Raji (cell line): Measurements from ENCODE around the gene SH3BP2.
A peak's percentile ranks its signal among the peaks of the same experiment; 100 is the strongest.

ENCODE experiments used
- POLR2A ChIP-seq: IDR thresholded peaks from 2 replicates; pipeline ENCODE4 v1.6.1; 2011; ENCODE audit warnings: low read depth, low read length, control low read depth; ENCODE audit not compliant: insufficient read depth

Gene SH3BP2

DNA sequence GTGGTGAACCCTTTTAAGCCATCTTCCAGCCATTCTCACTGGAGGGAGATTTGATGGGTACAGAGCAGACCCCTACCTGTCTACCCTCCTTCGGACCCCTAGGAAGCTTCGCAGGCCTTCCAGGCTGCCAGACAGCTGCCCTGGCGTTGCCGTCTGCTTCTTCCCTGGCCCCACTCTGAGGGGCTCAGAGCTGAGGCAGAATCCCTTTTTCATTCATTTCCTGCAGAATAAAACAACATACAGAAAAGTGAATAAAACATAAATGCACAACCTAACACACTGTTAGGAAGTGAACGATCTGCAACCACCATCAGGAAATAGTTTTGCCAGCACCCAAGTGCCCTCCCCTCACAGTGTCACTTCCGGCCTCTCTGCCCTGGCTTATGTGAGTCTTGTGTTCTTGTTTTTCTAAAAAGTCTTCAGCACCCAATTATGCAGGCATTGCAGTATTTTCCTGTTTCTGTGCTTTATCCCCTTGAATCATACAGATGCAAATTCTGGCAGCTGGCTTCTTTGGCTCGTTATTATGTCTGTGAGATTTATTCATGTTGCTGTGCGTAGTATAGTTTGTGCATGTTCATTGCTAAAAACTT, 45.1 kb downstream of the SH3BP2 start:
- peak; percentile 52 for TF ChIP-seq POLR2A

DNA sequence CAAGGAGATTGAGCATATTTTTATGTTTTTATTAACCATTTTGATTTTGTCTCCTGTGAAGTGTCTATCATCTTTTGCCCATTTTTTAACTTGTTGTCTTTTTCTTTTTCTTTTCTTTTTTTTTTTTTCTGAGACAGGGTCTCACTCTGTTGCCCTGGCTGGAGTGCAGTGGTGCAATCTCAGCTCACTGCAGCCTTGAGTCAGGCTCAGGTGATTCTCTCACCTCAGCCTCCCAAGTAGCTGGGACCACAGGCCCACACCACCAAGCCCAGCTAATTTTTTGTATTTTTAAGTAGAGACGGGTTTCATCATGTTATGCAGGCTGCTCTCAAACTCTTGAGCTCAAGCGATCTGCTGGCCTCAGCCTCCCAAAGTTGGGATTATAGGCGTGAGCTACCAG, 46.2 kb downstream of the SH3BP2 start:
- no peak for TF ChIP-seq POLR2A

DNA sequence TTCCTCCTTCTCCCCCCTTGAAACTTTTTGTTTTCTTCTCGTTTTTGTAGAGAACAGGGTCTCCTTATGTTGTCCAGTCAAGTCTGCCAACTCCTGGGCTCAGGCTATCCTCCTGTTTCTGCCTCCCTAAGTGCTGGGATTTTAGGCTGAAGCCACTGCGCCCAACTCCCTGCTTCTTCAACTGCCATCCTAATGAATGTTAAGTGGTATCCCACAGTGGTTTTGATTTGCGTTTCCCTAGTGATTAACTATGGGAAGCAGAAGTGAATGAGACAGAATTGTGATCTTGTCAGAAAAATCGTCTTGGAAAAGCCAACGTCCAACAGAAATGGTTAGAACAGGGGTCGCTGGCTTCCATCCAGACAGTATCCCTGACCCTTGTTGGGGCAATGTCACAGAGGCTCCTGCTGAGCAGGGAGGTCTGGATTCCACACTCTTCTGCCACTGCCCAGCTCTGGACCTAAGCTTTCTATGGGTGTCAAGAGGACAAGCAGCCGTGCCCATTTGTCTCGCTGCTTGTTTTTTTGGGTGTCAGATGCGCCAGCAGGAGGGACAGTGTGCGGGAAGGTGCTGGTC, 49.9 kb downstream of the SH3BP2 start:
- TF ChIP-seq POLR2A, result no peak

DNA sequence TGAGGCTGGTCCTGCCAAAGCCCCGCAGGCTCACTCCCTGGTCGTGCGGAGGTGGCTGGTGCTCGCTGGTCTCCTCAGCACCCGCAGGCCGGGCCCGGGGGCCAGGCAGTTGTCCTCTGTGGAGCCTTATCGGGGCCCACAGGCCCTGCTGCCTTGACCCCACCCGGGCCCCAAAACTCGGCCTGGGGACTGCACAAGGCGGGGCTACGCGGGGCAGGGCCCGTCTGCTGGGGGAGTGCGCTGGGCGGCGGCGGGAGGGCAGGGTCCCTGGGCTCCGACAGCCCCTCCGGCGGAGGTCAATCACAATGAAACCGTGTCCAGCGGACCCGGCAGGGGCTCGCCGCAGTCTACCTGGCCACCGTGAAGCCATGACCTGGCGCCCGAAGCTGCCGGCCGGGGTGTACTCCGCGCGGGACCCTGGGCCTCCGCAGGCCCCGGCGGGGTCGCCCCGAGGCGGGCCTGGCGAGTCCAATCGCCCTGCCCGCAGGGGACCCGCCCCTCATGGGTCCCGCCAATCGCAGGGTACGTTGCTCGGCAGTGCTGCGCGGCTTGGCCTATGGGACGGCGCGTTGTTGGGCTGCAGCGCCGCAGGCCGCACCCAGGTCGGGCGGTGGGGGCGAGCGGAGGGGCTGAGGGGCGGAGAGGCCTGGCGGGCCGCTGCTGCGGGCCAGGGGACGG, 50.5 kb downstream of the SH3BP2 start, which contains the start of gene ADD1:
Gene ADD1, plus strand, starts transcription at position 582 of the 678 bp plus-strand sequence. CDS start 32,072 bp downstream, outside the sequence.
- peak; percentile 75 for TF ChIP-seq POLR2A

DNA sequence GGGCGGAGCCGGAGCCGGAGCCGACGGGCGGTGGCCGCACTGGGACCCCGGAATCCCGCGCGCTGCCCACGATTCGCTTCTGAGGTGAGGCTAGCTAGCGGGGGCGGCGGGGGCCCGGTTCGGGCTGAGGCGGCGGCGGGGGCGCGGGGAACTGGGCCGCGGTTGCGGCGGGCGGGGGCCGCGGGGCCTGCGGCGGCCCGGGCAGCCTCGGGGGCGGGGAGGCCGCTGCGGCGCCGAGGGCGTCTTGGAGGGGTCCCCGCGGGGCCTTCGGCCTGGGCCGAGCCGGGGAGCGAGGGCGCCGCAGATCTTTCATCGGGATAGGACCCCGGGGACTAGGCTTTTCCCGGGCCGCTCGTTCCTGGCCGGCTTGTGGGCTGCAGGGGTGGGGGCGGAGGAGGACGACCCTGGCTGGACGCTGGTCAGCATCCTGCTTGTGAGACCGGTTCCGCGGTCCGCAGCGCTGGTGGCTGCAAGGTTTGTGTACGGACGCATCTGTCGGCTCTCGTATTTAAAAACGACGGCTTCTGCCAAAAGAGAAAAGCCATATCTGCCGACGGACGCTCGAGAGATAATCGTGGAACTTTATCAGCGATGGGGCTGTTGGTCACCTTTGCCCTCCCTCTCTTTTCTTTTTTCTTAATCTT, 51.2 kb downstream of the SH3BP2 start:
- TF ChIP-seq POLR2A, result no peak

DNA sequence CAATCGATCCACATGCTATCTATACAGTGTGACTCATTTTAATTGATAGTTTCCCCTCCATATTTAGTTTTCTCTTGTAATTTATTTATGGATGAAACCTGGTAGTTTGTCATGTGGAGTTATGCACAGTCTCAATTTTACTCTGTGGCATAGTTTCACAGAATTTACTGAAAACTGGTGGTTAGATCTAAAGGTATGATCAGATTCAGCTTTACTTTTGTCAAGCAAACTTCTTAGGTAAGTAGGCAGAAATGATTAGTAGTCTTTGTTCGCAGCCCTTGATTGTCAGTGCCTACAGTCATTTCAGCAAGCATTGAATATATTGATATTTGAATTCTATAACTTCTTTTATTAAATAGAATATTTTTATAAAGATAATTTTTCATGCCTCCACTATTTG, 53.3 kb downstream of the SH3BP2 start:
- no peak for TF ChIP-seq POLR2A

DNA sequence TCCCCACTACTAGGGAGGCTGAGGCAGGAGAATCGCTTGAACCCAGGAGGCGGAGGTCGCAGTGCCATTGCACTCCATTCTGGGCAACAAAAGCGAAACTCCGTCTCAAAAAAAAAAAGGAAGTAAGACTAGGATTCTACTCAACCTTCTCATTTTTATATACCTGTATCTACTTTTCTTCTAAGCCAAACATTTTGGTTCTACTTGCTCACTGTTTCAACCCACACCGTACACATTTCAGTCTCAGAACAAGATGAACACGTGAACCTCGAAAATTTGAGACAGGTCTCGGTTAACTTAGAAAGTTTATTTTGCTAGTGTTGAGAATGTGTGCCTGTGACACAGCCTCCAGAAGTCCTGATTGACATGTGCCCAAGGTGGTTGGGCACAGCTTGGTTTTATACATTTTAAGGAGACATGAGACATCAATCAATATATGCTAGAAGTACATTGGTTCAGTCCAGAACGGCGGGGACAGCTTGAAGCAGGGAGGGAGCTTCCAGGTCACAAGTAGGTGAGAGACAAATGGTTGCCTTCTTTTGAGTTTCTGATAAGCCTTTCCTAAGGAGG, 54.5 kb downstream of the SH3BP2 start:
- no peak for TF ChIP-seq POLR2A

DNA sequence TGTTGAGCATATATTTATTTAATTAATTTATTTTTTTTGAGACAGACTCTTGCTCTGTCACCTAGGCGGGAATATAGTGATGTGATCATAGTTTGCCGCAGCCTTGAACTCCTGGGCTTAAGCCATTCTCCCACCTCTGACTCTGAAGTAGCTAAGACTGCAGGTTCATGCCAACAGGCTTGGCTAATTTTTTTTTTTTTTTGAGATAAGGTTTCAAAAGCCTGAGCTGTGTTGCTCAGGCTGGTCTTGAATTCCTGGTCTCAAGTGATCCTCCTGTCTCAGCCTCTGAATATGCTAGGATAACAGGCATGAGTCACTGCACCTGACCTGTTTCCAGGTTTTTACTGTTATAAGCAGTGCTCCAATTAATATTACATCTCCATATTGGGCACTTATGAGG, 55.6 kb downstream of the SH3BP2 start:
- no peak for TF ChIP-seq POLR2A

DNA sequence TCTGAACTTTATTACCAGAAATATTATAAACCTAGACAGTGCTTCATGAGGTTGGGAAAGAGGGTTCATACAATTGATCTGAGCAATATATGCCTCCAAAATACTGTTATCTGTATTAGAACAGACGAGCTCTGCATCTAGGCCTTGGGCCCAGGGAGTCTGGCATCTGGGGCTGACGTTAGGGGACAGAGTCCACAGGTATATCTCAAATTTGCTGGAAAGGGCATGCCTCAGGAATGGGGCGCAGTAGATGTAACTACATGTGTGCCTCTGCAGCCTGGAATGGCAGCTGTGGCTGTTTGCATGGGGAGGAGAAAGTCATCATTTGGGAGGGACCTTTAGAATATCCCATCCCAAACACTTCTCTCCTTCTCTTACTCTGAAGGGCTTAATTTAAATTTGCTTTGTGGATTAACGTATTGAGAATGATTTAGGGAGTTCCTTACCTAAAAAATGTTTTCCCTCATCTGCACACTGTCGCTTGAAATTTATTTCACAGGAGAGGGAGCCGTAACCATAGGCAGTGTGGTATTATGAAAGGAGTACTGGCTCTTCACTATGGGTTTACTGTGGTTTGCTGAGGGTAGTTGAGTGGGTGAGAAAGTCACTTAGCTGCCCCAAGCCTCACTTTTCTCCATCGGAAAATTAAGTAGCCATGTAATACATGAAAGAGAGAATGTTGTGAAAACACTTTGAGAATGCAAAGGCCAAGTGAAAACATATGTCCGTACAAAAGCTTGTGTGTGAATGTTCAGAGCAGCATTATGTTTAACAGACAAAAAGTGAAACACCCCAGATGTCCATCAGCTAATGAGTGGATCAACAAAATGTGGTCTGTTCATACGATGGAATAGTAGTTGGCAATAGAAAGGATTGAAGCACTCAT, 56.6 kb downstream of the SH3BP2 start:
- no peak for TF ChIP-seq POLR2A

DNA sequence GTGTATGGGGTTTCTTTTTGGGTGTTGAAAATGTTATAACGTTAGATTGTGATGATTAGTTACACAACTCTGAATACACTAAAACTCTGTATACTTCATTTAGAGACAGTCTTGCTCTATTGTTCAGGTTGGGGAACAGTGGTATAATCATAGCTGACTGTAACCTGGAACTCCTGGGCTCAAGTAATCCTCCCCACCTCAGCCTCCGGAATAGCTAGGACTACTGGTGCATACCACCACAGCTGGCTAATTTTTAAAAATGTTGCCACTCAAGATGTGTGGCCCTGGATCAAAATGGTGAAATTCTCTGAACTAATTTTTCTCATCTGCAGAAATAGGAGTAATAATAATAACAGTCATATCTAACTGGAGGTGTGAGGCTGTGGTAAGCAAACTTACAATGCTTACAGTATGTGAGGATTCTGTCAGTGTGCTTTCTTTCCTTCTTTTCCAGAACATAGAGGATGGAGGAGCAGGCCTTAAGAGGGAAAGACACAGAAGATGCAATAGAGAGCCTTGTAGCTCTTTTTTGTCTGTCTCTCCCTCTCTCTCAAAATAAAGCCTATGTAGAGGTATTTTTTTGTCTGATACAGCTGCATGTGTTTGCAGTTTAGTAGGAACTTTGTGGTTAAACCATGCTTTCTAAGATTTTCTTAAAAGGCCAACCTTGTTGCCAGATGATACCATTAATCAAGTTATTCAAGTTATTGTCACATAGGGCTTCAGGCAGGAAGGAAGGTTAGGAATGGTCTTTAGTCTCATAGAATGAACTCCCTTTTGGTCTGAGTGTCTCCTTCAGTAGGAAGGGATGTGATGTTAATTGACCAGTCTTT, 58.3 kb downstream of the SH3BP2 start:
- no peak for TF ChIP-seq POLR2A

DNA sequence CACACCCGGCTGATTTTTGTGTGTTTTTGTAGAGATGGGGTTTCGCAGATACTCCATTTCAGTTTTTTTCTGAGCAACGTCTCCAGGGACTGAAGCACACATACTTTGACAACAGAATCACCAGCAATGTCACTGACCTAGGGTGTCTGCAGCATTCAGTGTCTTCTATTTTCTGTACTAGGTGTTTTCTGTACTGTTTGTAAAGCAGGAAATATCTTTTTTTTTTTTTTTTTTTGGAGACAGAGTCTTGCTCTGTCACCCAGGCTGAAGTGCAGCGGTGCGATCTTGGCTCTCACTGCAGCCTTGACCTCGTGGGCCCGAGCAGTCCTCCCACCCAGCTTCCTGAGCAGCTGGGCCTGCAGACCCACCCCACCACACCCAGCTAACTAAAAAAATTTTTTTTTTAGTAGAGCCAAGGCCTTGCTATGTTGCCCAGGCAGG, 59.6 kb downstream of the SH3BP2 start:
- TF ChIP-seq POLR2A, result no peak

DNA sequence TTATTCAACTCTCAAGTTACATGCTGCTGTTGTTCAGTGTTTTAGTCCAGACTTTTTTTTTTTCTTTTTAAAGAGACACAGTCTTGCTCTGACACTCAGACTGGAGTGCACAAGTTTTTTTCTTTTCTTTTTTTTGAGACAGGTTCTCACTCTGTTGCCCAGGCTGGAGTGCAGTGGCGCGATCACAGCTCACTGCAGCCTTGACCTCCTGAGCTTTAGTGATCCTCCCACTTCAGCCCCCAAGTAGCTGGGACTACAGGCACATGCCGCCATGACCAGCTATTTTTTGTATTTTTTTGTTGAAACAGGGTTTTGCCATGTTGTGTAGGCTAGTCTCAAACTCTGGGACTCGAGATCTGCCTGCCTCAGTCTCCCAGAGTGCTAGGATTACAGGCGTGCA, 62.7 kb downstream of the SH3BP2 start:
- TF ChIP-seq POLR2A, result no peak

DNA sequence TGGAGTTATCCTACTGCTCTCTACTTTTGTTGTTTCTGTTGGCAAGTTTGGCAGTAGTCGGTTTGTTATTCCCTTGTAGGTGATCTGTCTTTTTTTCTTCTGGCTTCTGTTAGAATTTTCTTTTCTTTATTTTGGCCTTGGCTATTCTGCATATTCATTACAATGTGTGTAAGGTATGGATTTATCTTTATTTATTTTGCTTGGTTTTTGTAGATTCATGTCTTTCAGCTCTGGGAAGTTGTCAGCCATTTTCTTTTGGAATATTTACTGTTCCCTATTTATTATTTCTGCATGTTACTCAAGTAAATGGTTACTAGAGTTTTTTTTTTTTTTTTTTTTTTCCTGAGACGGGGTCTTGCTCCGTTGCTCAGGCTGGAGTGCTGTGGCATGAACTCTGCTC, 63.4 kb downstream of the SH3BP2 start:
- no peak for TF ChIP-seq POLR2A

DNA sequence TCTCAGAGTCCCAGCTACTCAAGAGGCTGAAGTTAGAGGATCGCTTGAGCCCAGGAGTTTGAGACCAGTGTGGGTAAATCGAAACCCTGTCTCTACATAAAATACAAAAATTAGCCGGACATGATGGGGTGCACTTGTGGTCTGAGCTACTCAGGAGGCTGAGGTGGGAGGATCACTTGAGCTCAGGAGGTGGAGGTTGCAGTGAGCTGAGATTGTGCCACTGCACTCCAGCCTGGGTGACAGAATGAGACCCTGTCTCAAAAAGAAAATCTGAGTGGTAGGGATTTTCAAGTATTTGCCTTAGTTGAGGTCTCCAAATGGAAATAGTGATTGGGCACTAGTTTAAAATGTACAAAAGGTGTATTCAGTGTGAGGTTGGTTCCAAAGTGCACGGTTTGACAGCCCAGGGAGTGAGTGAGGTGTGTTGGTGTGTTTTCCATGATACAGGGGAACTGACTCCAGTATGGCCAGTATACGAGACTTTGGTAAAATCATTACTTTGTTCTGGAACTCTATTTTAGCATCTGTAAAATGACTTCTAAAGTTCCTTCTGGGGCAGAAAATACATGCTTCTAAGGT, 64.6 kb downstream of the SH3BP2 start:
- no peak for TF ChIP-seq POLR2A
